Caco-2 (cell line): ENCODE measurements around the gene LGI1. TPM values are rescaled to one million over a fixed set of nuclear protein-coding genes. Genes with fewer than 3 reads are reported as not detected.

Experiments used
- BruUV-seq: library from RNA; stranded (reverse); fragments of 400-500 nt; replicated peaks from 2 replicates; lab custom pipeline; 2021; lab: Mats Ljungman, UMichigan
- CTCF ChIA-PET: fragments of 300-600 bp; sonication (Branson Sonifier 250); formaldehyde crosslinking; loops from one replicate; lab custom pipeline; 2022; ENCODE audit warnings: antibody characterized with exemption; lab: Charles Lee
- POLR2A ChIA-PET: fragments of 300-600 bp; sonication (Branson Sonifier 250); formaldehyde crosslinking; loops from one replicate; lab custom pipeline; 2022; ENCODE audit warnings: antibody characterized with exemption; lab: Charles Lee
- DNase-seq, 2 experiments: peaks; one replicate each; pipeline versions ENCODE4 v3.0.0 to v3.0.0-alpha.2; 2020 to 2022
- H3K27me3 ChIP-seq: replicated peaks from 2 replicates; pipeline ENCODE4 v1.6.0; 2011; ENCODE audit warnings: low read length; ENCODE audit not compliant: control insufficient read depth, insufficient read depth
- H3K36me3 ChIP-seq: 2 replicates; pipeline ENCODE4 v1.5.1; 2011; ENCODE audit warnings: low read length; ENCODE audit not compliant: control insufficient read depth, insufficient read depth
- H3K4me1 ChIP-seq: fragments of 250-450 bp; sonication (Bioruptor Pico); 2 replicates; pipeline ENCODE4 v1.5.1; 2020; ENCODE audit warnings: mild to moderate bottlenecking
- H3K4me3 ChIP-seq: 2 replicates; pipeline ENCODE4 v1.5.1; 2011; ENCODE audit warnings: low read depth, mild to moderate bottlenecking, control low read depth, low read length
- H3K9me3 ChIP-seq: fragments of 250-450 bp; sonication (Bioruptor Pico); 2 replicates; pipeline ENCODE4 v1.5.1; 2020; ENCODE audit warnings: mild to moderate bottlenecking, moderate library complexity
- H3K27ac Mint-ChIP-seq: one replicate; pipeline ENCODE4 v1.8.0; 2022; ENCODE audit warnings: mixed read lengths; ENCODE audit not compliant: unreplicated experiment
- H3K27me3 Mint-ChIP-seq: one replicate; pipeline ENCODE4 v1.8.0; 2022; ENCODE audit warnings: mixed read lengths; ENCODE audit not compliant: insufficient read depth, unreplicated experiment
- H3K36me3 Mint-ChIP-seq: one replicate; pipeline ENCODE4 v1.8.0; 2022; ENCODE audit warnings: mild to moderate bottlenecking, mixed read lengths; ENCODE audit not compliant: insufficient read depth, unreplicated experiment
- H3K4me1 Mint-ChIP-seq: one replicate; pipeline ENCODE4 v1.8.0; 2022; ENCODE audit warnings: low read depth, mixed read lengths; ENCODE audit not compliant: unreplicated experiment
- H3K4me3 Mint-ChIP-seq: one replicate; pipeline ENCODE4 v1.8.0; 2022; ENCODE audit warnings: mild to moderate bottlenecking, moderate library complexity, mixed read lengths; ENCODE audit not compliant: unreplicated experiment
- H3K9me3 Mint-ChIP-seq: one replicate; pipeline ENCODE4 v1.8.0; 2022; ENCODE audit warnings: mixed read lengths; ENCODE audit not compliant: unreplicated experiment
- CTCF ChIP-seq, 2 experiments: fragments of 200-600 bp in 1 of 2; IDR thresholded peaks; 1 replicate in 1 of 2; 2 replicates in 1 of 2; pipeline versions ENCODE4 v1.5.1 to v1.8.0; 2011 to 2022; ENCODE audit warnings: antibody characterized with exemption in 1 of 2, control low read depth in 1 of 2, inconsistent platforms in 1 of 2, low read depth in 1 of 2, low read length in 1 of 2, mild to moderate bottlenecking in 1 of 2, moderate library complexity in 1 of 2; ENCODE audit not compliant: insufficient read depth in 1 of 2, severe bottlenecking in 1 of 2, unreplicated experiment in 1 of 2
- intact Hi-C: fragments of 100-400 bp; cut with micrococcal nuclease; formaldehyde crosslinking; loops from one replicate; pipeline ENCODE4 v1.10.0; 2022; ENCODE audit not compliant: unreplicated experiment
- total RNA-seq: library from RNA; stranded (reverse); gene quantifications from 2 replicates; pipeline ENCODE4 v1.2.3, GENCODE V29; 2022

Gene LGI1
- total RNA-seq, 1 experiment from 2014 or later = 0.48 TPM

GRCh38 chr10:93758508-93758885 is 761 bp downstream of the LGI1 start:
- ChIA-PET CTCF (interaction anchor here (1.4 kb wide), 1 partner anchor 57 kb away, joined by 7 read pairs; no protein-coding TSS in a partner anchor), POLR2A (no interaction called here)
- no peak overlapping the region for H3K4me3 Mint-ChIP-seq
- BruUV-seq = no TSS peak
- no peaks in the 10 kb centered on the region for H3K9me3 Mint-ChIP-seq
- H3K4me3 ChIP-seq = no peak overlapping the region
- H3K4me1 ChIP-seq = no peaks in the 10 kb centered on the region
- H3K9me3 ChIP-seq = no peaks in the 10 kb centered on the region
- no peaks in the 10 kb centered on the region for H3K36me3 ChIP-seq
- intact Hi-C loops = no loop called here
- TF ChIP-seq CTCF (IDR thresholded peaks at IDR 0.05; ENCODE audit: insufficient read depth in 1 of 2, low read depth in 1 of 2, low read length in 1 of 2, severe bottlenecking in 1 of 2, unreplicated experiment in 1 of 2) = no peak
- no peak overlapping the region for H3K27ac Mint-ChIP-seq
- no peaks in the 10 kb centered on the region for H3K27me3 Mint-ChIP-seq
- no peaks in the 10 kb centered on the region for H3K27me3 ChIP-seq
- H3K4me1 Mint-ChIP-seq = peaks cover 13% of the 10 kb centered on the region
- no peaks in the 10 kb centered on the region for H3K36me3 Mint-ChIP-seq
- DNase-seq = no peak

GRCh38 chr10:93758891-93759410 is 1.2 kb downstream of the LGI1 start:
- Histone ChIP-seq H3K4me1 (no peaks in the 10 kb centered on the region), H3K9me3 (no peaks in the 10 kb centered on the region), H3K4me3 (no peak overlapping the region), H3K27me3 (no peaks in the 10 kb centered on the region), H3K36me3 (no peaks in the 10 kb centered on the region)
- Mint-ChIP-seq H3K4me1 (peaks cover 8% of the 10 kb centered on the region), H3K27ac (no peak overlapping the region), H3K4me3 (no peak overlapping the region), H3K9me3 (no peaks in the 10 kb centered on the region), H3K27me3 (no peaks in the 10 kb centered on the region), H3K36me3 (no peaks in the 10 kb centered on the region)
- DNase-seq = no peak
- BruUV-seq = no TSS peak
- ChIA-PET POLR2A (no interaction called here), CTCF (no interaction called here)
- TF ChIP-seq CTCF (IDR thresholded peaks at IDR 0.05; ENCODE audit: insufficient read depth in 1 of 2, low read depth in 1 of 2, low read length in 1 of 2, severe bottlenecking in 1 of 2, unreplicated experiment in 1 of 2) = no peak
- intact Hi-C loops = no loop called here

- no peak overlapping the region for H3K27ac Mint-ChIP-seq
- intact Hi-C loops = no loop called here
- Histone ChIP-seq H3K36me3 (no peaks in the 10 kb centered on the region), H3K27me3 (no peaks in the 10 kb centered on the region), H3K9me3 (no peaks in the 10 kb centered on the region), H3K4me1 (no peaks in the 10 kb centered on the region), H3K4me3 (no peak overlapping the region)
- H3K36me3 Mint-ChIP-seq = no peaks in the 10 kb centered on the region
- no peaks in the 10 kb centered on the region for H3K9me3 Mint-ChIP-seq
- H3K4me1 Mint-ChIP-seq = peaks cover 7% of the 10 kb centered on the region
- POLR2A ChIA-PET = no interaction called here
- no peak for DNase-seq
- BruUV-seq = no TSS peak
- CTCF ChIA-PET = no interaction called here
- no peaks in the 10 kb centered on the region for H3K27me3 Mint-ChIP-seq
- H3K4me3 Mint-ChIP-seq = no peak overlapping the region
- TF ChIP-seq CTCF (IDR thresholded peaks at IDR 0.05; ENCODE audit: insufficient read depth in 1 of 2, low read depth in 1 of 2, low read length in 1 of 2, severe bottlenecking in 1 of 2, unreplicated experiment in 1 of 2) = no peak
Observed at GRCh38 chr10:93760490-93760889, 2.8 kb downstream of the LGI1 start.
